ENCODE data around the gene CHCHD3.

The CHCHD3 gene

DNA sequence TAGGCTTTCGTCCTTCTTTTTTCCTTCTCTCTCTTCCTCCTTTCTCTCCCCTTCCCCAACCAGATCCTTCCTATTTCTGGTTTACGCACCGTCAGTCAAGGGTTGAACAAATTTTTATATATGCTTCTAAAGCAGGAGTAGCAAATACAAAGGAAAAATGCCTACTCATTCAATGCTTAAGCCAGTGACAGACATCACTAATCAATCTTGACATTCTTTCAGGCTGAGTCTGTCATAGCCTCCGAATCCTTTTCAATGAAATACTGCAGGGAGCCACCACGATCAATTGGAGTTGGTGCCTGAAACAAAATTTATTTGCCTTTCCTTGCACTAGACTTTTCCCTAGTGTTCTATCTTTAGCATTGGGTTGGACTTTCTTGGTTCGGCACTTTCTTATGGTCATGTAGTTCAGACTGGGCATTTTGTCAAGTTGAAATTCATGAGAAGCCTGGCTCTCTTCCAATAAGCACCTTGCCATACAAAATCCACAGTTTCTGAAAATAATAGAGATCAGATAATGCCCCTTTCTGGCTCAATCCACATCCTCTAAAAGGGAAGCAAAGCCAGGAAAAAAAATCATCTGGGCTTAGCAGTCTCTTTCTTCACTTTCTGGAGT, 266.1 kb downstream of the CHCHD3 start:
- no peak for DNase-seq (ENCODE audit: low spot score)

GRCh38 chr7:132815130-132815529, 266.8 kb downstream of the CHCHD3 start:
- DNase-seq (ENCODE audit: low spot score) = no peak

GRCh38 chr7:132810561-132810960, 271.3 kb downstream of the CHCHD3 start:
- no peak for DNase-seq (ENCODE audit: low spot score)

GRCh38 chr7:132806834-132807233, 275.1 kb downstream of the CHCHD3 start:
- DNase-seq (ENCODE audit: low spot score) = no peak

DNA sequence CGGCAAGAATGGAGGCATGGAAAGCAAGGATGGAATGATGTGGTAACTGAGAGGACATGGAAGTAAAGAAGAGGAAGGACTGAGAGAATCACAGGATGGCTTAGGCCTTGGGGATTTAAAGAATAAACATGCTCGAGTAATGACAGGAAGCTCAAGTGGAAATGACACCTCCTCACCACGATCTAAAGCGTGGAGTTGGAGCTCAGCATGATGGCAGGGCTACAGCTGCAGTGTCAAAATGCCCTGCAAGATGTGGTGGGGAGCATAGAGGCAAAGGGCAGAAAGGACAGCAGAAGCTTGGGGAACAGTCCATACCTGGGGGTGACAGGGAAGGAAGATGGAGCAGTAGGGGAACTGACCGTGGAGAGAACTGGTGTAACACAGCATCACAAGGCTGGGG, 276.1 kb downstream of the CHCHD3 start:
- no peak for DNase-seq (ENCODE audit: low spot score)

GRCh38 chr7:132804849-132805485, 276.9 kb downstream of the CHCHD3 start:
- DNase-seq (ENCODE audit: low spot score) = no peak

- DNase-seq (ENCODE audit: low spot score) = no peak
Observed at GRCh38 chr7:132800522-132800921, 281.4 kb downstream of the CHCHD3 start.

- DNase-seq (ENCODE audit: low spot score) = no peak
Observed at GRCh38 chr7:132799081-132799413, 282.8 kb downstream of the CHCHD3 start.

GRCh38 chr7:132797152-132797551, 284.7 kb downstream of the CHCHD3 start:
- DNase-seq (ENCODE audit: low spot score) = no peak

DNA sequence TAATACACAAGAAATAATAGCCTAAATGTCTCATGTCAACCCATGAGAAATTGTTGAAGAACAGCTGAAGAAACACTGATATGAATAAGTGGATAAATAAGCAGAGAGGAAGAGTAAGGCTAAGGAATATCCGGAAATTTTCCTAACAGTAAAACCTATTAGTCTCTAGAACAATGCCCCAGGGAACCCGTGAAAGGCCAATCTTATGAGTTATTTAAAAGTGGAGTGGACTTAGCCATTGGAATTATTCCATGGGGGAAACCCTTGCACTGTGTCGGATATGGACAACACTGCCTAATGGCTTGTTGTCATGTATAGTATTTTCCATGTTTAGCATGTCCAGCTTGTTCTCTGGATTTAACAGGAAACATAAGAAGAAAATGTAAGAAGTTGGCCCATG, 288.4 kb downstream of the CHCHD3 start:
- no peak for DNase-seq (ENCODE audit: low spot score)

DNA sequence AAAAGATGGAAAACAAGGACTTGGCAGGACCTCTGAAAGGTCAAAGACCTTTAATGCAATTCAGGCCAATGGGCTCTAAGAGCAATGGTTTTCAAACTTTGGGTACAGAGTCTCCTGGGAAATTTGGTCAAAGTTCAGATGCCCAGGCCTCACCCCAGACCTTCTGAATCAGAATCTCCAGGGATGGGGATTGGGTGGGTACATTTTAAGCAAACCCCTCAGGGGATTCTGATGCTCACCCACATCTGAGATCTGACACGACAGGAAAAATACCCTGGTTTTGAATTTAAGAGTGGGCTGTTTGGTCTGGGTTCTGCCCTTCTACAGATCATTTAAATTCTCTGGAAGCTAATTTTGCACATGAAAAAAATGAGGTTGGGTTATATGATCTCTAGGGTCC, 290.9 kb downstream of the CHCHD3 start:
- DNase-seq (ENCODE audit: low spot score) = no peak

DNA sequence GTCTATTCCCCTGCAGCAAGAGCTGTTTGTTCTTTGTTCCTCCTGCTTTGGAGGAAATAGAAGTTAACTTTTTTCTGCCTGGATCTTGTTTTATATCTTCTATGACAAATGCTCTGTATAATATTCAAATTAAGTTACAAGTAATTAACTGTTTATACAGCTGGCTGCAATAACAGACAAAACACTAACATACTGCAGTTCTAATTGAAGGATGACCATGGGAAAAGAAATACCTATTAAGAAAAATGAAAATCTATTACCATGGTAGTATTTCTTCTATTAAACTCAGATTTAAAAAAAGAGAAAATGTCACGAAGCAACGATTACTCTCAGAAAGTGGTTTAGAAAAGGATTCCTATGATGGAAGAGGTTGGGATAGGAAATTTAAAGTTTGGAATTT, 291.8 kb downstream of the CHCHD3 start:
- no peak for DNase-seq (ENCODE audit: low spot score)

GRCh38 chr7:132789281-132789680, 292.6 kb downstream of the CHCHD3 start:
- DNase-seq (ENCODE audit: low spot score) = no peak

DNA sequence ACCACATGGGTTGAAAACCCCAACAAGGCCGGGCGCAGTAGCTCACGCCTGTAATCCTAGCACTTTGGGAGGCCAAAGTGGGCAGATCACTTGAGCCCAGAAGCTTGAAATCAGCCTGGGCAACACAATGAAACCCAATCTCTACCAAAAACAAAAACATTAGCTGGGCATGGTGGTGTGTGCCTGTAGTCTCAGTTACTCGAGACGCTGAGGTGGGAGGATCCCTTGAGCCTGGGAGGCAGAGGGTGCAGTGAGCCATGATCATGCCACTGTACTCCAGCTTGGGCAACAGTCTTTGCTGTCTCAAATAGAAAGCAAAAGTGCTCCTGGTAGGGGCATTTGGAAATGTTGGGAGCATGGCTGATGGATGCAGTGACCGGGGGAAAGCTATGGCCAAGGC, 296.0 kb downstream of the CHCHD3 start:
- no peak for DNase-seq (ENCODE audit: low spot score)

DNA sequence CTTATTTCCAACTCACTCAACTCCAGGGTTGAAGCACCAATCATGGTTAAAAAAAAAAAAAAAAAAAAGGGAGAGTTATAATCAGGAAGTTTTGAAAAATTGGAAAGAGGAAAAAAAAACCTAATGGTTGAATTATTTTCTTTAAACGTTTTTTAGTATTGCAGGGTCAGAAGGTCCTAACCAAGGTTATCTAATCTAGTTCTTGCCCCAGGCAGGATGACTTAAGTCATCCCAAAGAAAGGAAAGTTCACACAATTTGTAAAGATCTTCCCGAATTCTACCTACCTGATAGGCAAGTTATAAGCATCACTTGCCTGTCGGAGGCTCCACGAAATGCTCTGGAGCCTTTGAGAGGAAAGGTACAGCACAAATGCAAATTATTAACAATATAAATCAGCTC, 297.5 kb downstream of the CHCHD3 start:
- no peak for DNase-seq (ENCODE audit: low spot score)

DNA sequence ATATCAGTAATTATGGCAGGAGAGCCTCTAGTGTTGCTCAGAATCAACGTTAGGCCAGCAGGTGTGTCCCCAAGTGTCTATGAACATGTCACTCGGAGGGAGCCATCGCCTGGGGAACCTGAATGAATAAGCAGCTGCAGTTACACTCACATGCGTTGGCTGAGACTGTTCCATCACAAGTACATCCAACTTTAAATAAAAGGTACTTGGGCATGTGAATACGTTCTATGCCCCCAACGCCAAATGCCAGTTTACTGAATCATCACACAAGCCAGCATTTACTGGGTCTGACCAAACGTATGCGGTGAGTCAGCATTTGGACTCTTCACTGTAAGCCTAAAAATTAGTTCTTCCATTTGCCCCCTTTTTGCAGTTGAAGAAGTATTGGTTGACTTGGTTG, 298.1 kb downstream of the CHCHD3 start:
- DNase-seq (ENCODE audit: low spot score) = no peak

DNA sequence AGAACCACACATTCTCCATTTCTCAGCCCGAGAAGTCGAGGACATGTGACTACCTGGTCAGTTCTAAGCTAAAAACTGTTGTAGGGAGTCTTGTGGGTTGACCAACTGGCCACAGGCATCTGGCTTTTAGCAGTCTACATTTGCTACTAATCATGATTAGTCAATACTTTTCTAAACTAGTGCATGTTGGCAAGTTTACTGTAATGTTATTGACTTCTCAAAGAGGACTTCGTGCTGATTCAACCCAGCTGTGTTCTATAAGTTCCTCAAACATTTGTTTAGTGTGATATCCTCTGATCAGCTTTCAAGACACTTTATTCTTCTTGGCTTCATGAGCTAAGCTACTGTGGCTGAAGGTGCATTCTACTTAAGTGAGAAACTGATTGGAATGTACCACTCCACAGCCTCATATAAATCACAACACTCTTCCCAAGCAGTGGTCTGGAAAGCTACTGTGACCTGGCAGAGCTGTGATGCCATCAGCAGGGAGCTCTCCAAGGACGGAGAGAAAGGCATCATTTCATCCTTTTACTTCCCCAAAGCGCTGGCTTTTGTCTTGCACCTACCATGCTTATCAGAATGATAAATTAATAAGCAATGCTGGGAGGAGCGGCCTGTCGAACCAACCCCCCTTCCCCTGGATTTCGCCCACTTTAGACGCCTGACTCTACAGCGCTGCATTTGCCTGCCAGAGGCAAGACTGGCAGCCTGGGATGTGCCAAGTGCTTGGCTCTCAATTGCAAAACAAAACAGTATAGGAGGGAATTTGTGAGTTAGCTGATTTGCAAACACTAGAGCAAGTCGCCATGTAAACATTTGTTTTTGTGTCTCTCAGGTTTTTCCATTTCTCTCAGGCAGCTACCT, 298.9 kb downstream of the CHCHD3 start:
- no peak for DNase-seq (ENCODE audit: low spot score)

DNA sequence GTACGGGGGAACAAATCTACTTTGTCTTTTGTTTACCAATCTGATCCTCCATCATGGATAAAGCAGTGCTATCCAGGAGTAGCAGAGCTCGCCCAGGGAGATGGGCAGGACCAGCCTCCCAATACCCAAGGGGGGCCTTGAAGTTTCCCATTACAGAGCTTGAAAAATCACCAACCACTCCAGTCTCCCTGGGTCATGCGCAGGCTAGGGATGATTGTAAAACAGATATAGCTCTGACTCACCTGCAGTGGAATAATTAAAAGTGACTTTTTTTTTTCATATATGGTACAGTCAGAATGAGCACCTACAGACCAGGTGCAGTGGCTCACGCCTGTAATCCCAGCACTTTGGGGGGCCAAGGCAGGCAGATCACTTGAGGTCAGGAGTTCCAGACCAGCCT, 301.1 kb downstream of the CHCHD3 start:
- DNase-seq (ENCODE audit: low spot score) = no peak

- no peak for DNase-seq (ENCODE audit: low spot score)
Observed at GRCh38 chr7:132779164-132779563, 302.7 kb downstream of the CHCHD3 start.

DNA sequence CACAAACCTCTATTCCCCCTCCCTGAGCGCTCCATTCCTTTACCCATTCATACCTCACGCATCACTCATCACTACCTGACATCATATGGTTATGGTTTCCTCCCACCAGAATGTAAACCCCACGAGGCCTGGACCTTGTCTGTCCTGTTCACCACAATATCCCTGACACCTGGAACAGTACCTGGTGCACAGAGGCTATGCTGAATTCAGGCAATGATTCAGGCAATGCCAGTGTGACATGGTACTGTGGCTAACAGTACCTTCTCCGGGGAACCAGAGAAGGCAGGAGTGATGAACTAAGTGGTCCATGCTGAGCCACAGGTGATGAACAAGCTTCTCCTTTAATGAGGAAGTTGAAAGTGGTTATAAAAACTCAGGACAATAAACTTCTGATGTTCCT, 303.1 kb downstream of the CHCHD3 start:
- DNase-seq (ENCODE audit: low spot score) = no peak

GRCh38 chr7:132777956-132778355, 303.9 kb downstream of the CHCHD3 start:
- no peak for DNase-seq (ENCODE audit: low spot score)

GRCh38 chr7:132777414-132777813, 304.5 kb downstream of the CHCHD3 start:
- DNase-seq (ENCODE audit: low spot score) = no peak

DNA sequence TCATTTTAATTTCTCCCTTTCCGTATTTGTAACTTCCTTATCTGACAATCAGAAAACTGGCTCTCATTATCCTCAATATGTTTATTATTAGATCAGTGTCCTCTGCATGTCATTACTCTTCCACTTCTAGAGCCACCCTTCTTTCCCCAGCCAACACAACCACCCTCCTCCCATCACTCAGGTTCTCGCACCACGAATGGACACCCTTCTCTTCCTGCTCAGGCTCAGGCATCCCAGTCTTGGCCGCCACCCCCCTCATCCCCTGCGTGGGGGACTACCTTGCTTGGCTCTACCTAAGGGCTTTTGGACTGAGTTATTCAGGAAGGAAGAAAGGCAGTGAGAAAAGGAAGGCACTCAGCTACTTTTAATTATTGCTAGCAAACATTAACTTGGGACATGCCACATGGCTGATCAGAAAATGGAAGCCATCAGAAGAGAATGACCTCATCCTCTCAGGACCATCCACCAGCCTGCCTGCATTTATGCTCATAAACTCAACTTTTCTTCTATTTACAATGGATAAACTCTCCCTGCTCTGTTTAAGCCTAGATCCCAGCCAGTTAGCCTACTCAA, 305.8 kb downstream of the CHCHD3 start:
- no peak for DNase-seq (ENCODE audit: low spot score)

Measured in LoVo (cell line).